ENCODE data around the gene MINDY3. TPM values are rescaled to one million over a fixed set of nuclear protein-coding genes. Genes with fewer than 3 reads are reported as not detected.
A peak's percentile ranks its signal among the peaks of the same experiment; 100 is the strongest.

The MINDY3 gene
- total and polyA plus RNA-seq, 5 experiments from 2014 or later, result 2.6 to 44.7 (median 4.7) TPM

DNA sequence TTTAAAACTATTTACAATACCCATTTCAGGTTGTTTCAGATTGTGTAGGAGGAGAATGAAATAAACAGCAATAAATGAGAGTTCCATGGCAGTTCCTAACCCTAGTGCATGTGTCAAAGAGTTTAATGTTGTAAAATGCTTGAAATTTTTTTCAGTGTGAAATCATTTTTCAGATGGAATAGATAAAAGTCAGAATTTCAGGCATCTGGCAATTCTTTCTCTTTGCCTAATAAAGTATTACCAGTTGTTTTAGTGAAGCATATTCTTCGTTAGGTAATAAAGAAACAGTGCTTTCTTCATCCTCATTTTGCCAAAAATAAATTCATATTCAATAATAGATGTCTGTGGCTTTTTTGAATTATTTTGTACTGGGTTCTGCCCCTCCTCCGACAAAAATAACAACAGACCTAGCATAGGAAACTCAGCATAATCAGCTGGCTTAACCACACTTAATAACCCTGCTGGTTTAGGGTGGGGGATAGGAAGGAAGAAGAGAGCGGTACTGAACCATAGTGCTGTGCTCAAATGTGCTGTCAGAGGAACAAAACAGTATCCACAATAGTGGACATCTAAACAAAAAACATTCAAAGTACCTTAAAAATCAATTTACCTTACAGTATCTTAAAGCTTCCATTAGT, 39.1 kb downstream of the MINDY3 start:
- Mint-ChIP-seq H3K4me1 (peaks cover 0 to 7% (median 5%) of the 10 kb centered on the region in 4 donors), H3K36me3 (peaks cover 19 to 80% (median 56%) of the 10 kb centered on the region in 3 donors), H3K27me3 (no peaks in the 10 kb centered on the region), H3K4me3 (no peak overlapping the region), H3K9me3 (no peaks in the 10 kb centered on the region), H3K27ac (no peak overlapping the region)
- ATAC-seq (no peak), DNase-seq (no peak)
- POLR2A ChIA-PET, result no interaction called here

DNA sequence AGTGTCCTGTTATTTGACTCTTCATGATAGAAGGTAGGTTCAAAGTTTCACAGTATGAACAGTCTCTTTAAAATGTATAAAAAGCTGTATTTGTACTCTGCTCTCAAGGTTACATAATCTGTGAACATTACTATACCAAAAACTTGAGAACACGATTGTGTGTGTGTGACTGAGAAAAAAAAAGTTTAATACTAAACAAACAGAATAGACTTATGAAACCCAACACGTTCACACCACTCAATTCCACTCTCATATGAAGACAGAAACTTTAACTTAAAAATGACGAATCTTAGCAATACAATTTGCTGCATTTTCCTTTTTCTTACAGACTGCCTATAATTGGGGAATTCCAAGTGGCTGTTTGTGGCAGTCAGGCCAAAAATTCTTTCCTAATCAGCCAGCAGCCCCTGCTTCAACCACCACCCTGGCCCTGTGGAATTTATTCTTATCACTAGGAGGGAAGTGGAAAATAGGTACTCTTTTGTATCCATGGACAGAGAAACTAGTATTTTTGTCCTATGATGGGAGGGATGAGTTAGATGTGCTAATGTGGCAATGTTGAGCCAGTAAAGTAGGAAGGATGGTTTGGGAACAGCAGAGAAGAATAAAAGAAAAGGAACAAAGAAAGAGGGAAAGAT, 42.8 kb downstream of the MINDY3 start:
- no peak for ATAC-seq

DNA sequence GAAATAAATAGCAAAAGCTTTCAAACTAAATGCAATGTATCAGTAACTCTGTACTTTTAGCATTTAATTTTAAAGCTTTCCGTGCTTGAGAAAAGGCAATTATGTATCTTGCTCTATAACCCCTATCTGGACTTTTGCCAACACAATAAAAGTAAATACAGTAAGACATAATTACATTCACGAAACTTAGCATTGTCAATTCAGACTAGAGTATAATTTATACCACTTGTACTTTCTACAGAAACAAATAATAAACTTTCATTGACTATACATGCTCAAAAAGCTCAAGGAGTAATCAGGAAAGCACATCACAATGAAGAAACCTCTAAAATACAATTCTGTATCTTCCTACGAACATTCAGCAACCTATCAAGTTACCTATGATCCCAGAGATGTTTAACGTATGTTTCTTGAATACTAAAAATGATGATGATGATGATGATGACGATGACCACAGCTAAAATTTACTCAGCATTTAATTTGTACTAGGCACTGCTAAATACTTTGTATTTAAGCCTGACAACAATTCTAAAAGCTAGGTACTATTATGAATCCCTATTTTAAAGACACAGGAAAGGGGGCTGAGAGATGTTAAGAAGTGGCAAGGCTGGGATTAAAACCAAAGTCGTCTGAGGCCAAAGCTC, 44.9 kb downstream of the MINDY3 start:
- DNase-seq (no peak), ATAC-seq (no peak)
- no peaks in the 10 kb centered on the region for H3K9me3 Mint-ChIP-seq
- POLR2A ChIA-PET, result no interaction called here
- peaks cover 8 to 83% (median 43%) of the 10 kb centered on the region in 3 donors for H3K36me3 Mint-ChIP-seq
- H3K4me3 Mint-ChIP-seq, result no peak overlapping the region
- no peaks in the 10 kb centered on the region for H3K27me3 Mint-ChIP-seq
- peaks cover 0 to 15% (median 8%) of the 10 kb centered on the region in 4 donors for H3K4me1 Mint-ChIP-seq
- H3K27ac Mint-ChIP-seq, result no peak overlapping the region

More for the DNA sequence above, 42.8 kb downstream of the MINDY3 start:
- Mint-ChIP-seq H3K9me3 (no peaks in the 10 kb centered on the region), H3K27ac (no peak overlapping the region), H3K4me1 (peaks cover 0 to 15% (median 11%) of the 10 kb centered on the region in 4 donors), H3K36me3 (peaks cover 16 to 86% (median 55%) of the 10 kb centered on the region in 3 donors), H3K4me3 (no peak overlapping the region), H3K27me3 (no peaks in the 10 kb centered on the region)
- POLR2A ChIA-PET, result no interaction called here
- no peak for DNase-seq

DNA sequence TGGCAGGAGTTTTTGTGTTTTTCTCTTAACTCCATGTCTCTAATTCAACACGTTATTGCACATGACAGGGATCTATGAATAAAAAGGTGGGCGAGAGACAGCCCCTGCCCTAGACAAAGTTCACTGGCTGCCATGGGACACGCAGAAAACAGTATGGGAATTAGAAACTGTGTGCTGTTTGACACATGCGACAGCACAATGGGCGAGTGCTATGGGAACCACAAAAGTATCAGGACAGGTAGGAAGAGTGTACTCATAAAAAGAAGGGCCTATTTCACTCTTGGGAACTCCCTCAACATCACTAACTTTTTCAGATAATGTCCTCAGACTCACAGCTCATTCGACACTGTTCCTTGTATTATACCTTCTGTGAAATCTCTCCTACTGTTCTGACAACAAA, 45.7 kb downstream of the MINDY3 start:
- Mint-ChIP-seq H3K27me3 (no peaks in the 10 kb centered on the region), H3K4me3 (no peak overlapping the region), H3K36me3 (peaks cover 5 to 78% (median 35%) of the 10 kb centered on the region in 3 donors), H3K27ac (no peak overlapping the region), H3K4me1 (peaks cover 0 to 15% (median 8%) of the 10 kb centered on the region in 4 donors), H3K9me3 (no peaks in the 10 kb centered on the region)
- POLR2A ChIA-PET, result no interaction called here
- no peak for DNase-seq
- no peak for ATAC-seq

DNA sequence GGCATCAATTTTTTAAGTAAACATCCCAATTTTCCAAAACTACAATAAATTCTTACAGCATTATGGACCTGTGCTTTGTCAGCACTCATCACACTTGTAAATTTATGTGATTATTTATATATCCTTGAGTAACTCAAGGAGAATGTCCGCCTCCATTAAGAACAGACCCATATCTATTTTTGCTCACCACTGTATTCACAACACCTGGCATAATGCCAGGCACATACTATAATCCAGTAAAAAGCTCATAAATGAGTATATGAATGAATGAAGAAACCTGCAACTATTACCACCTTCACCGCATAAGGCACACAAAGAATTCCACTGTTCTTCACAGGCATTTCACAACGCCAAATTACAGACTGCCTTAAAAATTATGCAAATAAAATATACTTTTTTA, 46.9 kb downstream of the MINDY3 start:
- H3K4me3 Mint-ChIP-seq, result no peak overlapping the region
- ATAC-seq (no peak), DNase-seq (no peak)
- H3K27ac Mint-ChIP-seq, result no peak overlapping the region
- H3K9me3 Mint-ChIP-seq, result no peaks in the 10 kb centered on the region
- no peaks in the 10 kb centered on the region for H3K27me3 Mint-ChIP-seq
- POLR2A ChIA-PET, result no interaction called here
- H3K36me3 Mint-ChIP-seq, result peaks cover 5 to 75% (median 24%) of the 10 kb centered on the region in 3 donors
- H3K4me1 Mint-ChIP-seq, result peaks cover 0 to 15% (median 7%) of the 10 kb centered on the region in 4 donors

DNA sequence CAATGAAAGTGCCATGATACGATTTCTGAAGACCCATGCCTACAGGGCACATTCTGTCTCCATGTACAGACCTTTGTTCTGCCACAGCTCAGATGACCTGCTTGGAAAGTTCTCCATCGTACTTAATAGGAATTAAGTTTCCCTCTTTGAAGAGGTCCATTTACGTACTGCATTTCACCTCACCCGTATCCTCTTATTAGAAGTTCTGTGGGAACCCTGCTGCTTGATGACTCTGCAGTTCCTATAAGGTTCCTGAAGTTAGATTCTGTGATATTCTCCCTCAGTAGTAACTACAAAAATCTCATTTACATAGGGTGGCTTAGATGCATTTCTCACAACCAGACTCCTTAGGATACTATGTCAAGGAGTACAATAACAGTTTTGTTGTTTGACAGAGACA, 50.9 kb downstream of the MINDY3 start:
- DNase-seq (no peak), ATAC-seq (no peak)
- Mint-ChIP-seq H3K9me3 (no peaks in the 10 kb centered on the region), H3K4me1 (peaks cover 0 to 9% (median 8%) of the 10 kb centered on the region in 4 donors), H3K27me3 (no peaks in the 10 kb centered on the region), H3K27ac (no peak overlapping the region), H3K4me3 (no peak overlapping the region), H3K36me3 (peaks cover 4 to 81% (median 36%) of the 10 kb centered on the region in 3 donors)
- POLR2A ChIA-PET, result no interaction called here

DNA sequence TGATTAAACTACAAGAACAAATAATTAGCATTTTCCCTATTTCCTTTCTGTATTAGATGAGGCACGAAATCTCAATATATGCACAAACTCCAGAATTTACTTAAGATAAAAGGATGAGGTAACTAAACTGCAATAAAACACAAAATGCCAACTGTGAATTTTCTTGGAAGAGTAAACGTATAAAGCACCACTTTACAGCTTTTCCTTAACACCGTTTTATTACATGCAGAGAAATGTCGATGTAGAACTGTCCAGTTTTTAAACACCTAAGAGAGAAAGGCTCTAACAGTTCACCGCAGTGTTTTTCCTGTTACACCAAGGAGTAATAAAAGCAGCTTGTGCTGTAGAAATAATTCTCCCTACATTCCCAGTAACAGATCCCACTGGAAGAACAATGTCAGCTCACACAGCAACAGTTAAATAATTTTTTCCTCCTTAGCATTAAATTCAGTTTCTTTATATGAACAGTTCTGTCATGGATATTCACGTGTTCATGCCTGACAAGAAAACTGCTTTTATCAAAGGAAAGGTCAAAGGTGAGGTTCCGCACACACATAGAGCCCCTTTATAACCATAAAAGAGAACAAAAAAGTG, 52.0 kb downstream of the MINDY3 start:
- Mint-ChIP-seq H3K9me3 (no peaks in the 10 kb centered on the region), H3K36me3 (peaks cover 8 to 79% (median 41%) of the 10 kb centered on the region in 3 donors), H3K4me1 (peaks cover 0 to 8% (median 7%) of the 10 kb centered on the region in 4 donors), H3K27ac (peak overlapping the region in 1 of 10 donors; percentile 58), H3K4me3 (no peak overlapping the region), H3K27me3 (no peaks in the 10 kb centered on the region)
- POLR2A ChIA-PET, result no interaction called here
- ATAC-seq, result no peak
- DNase-seq, result no peak

DNA sequence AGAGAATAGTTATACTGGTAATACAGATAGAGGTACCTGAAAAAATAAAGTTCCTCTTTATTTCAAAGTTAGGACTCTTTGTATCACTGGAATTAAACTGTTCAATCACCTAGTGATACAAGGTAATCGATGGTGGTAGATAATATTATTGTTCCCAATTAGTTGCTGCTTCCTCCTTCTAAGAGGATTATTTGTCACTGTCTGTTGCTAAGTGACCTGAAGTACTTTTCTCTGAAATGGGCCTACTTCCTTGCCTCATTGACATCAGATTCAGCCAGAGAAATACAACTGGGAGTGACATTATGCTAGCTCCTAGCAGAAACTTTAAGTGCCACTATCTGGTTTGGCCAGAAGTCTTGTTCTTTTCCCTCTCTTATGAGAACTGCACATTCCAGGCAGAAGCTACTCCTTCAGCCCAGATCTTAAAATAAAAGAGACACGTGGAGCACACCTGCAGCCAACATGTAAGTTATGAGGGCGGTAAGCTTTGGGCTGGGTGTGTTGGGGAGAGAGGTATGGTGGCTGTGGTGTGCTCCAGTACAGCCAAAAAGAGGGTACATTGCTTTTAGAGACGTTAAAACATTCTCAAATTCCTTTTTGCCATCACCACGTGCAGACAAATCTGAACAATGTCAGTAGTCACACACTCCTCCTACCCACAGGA, 54.8 kb downstream of the MINDY3 start:
- H3K36me3 Mint-ChIP-seq, result peaks cover 21 to 79% (median 60%) of the 10 kb centered on the region in 3 donors
- DNase-seq, result no peak
- POLR2A ChIA-PET, result no interaction called here
- no peaks in the 10 kb centered on the region for H3K27me3 Mint-ChIP-seq
- peaks cover 0 to 4% (median 3%) of the 10 kb centered on the region in 4 donors for H3K4me1 Mint-ChIP-seq
- no peak overlapping the region for H3K4me3 Mint-ChIP-seq
- H3K9me3 Mint-ChIP-seq, result peaks cover 0 to 9% (median 0%) of the 10 kb centered on the region in 9 donors
- H3K27ac Mint-ChIP-seq, result peak overlapping the region in 1 of 10 donors; percentile 19
- ATAC-seq, result no peak

DNA sequence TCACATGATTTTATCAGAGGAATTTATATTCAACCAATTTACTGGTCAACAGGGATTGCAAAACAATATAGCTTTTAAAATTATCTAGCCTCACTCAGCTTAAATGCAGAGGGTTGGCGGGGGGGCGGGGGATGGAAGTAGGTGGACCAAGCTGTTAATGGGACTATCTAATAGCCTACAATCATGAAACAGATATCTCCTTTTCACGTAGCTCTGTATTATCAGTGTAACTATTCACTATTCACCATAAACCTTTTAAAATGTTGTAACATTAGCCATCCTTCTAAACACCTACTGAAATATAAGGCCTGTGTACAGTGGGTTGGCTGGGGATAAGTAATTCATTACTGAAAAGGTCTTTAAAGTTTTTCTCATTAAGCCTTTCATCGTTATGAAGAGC, 56.2 kb downstream of the MINDY3 start:
- DNase-seq, result no peak
- Mint-ChIP-seq H3K36me3 (peaks cover 23 to 82% (median 66%) of the 10 kb centered on the region in 3 donors), H3K4me1 (peaks cover 0 to 10% (median 6%) of the 10 kb centered on the region in 4 donors)

DNA sequence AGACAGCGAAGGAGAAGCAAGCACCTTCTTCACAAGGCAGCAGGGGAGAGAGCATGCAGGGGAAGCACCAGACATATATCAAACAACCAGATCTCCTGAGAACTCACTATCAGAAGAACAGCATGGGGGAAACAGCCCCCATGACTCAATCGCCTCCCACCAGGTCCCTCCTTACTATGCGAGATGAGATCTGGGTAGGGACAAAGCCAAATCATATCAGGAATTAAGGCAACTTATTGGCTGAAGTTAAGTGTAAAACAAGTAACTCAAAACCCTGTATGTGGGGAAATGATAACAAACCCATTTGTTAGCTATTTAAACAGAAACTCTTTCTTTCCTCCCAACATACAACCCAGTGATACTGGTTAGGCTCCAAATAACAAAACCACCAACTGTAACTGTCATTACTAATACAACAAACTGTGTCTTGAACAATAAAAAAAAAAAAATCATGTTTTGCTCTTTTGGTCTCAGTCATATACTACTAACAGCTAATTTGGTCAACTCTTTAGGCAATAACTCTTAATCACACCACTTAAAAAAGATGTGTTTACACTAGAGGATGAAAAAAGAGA, 57.8 kb downstream of the MINDY3 start:
- no peaks in the 10 kb centered on the region for H3K27me3 Mint-ChIP-seq
- H3K27ac Mint-ChIP-seq, result no peak overlapping the region
- no peak overlapping the region for H3K4me3 Mint-ChIP-seq
- POLR2A ChIA-PET, result no interaction called here
- DNase-seq (no peak), ATAC-seq (no peak)
- H3K4me1 Mint-ChIP-seq, result peaks cover 0 to 10% (median 6%) of the 10 kb centered on the region in 4 donors
- peaks cover 23 to 73% (median 62%) of the 10 kb centered on the region in 3 donors for H3K36me3 Mint-ChIP-seq
- H3K9me3 Mint-ChIP-seq, result peaks cover 0 to 9% (median 0%) of the 10 kb centered on the region in 9 donors

More for the DNA sequence above, 56.2 kb downstream of the MINDY3 start:
- POLR2A ChIA-PET, result no interaction called here
- H3K9me3 Mint-ChIP-seq, result peaks cover 0 to 9% (median 0%) of the 10 kb centered on the region in 9 donors
- H3K27ac Mint-ChIP-seq, result no peak overlapping the region
- ATAC-seq, result no peak
- no peaks in the 10 kb centered on the region for H3K27me3 Mint-ChIP-seq
- H3K4me3 Mint-ChIP-seq, result no peak overlapping the region

DNA sequence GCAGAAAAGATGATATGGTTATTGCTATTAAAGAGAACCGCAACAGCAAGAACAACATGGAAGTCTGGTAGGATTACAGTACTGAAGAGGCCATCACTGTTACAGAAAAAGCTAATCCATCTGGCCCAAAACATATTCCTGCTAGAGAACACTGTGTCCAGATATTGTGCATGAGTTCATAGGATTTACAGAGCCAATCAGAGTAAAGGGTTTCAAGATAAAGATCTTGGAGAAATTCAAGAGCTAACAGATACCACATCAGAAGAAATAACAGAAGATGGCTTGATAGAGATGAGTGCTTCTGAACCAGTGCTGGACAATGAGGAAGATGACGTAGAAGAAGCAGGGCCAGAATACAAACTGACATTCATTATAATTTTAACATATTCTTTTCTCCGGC, 58.7 kb downstream of the MINDY3 start:
- Mint-ChIP-seq H3K27ac (no peak overlapping the region), H3K27me3 (no peaks in the 10 kb centered on the region), H3K9me3 (peaks cover 0 to 9% (median 0%) of the 10 kb centered on the region in 9 donors), H3K36me3 (peaks cover 18 to 71% (median 54%) of the 10 kb centered on the region in 3 donors), H3K4me1 (peaks cover 0 to 10% (median 6%) of the 10 kb centered on the region in 4 donors), H3K4me3 (no peak overlapping the region)
- no peak for ATAC-seq
- DNase-seq, result no peak
- POLR2A ChIA-PET, result no interaction called here

DNA sequence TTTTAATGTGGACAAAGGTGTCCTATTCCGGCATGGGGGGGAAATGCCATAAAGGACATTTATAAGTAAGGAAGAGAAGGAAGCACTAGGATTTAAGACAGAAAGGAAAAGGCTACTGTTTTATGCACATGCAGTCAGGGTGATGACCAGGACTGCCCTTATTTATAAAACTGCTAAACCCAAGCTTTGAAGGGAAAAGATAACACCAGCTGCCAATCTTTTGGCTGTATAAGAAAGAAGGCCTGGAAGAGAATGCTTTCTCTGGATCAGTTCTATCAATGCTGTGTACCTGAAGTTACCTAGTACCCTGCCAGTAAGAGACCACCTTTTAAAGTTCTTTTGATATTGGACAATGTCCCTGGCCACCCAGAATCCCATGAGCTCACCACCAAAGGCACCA, 59.2 kb downstream of the MINDY3 start:
- no peak overlapping the region for H3K27ac Mint-ChIP-seq
- DNase-seq (no peak), ATAC-seq (no peak)
- peaks cover 0 to 10% (median 6%) of the 10 kb centered on the region in 4 donors for H3K4me1 Mint-ChIP-seq
- POLR2A ChIA-PET, result no interaction called here
- H3K4me3 Mint-ChIP-seq, result no peak overlapping the region
- H3K27me3 Mint-ChIP-seq, result no peaks in the 10 kb centered on the region
- peaks cover 0 to 9% (median 0%) of the 10 kb centered on the region in 9 donors for H3K9me3 Mint-ChIP-seq
- H3K36me3 Mint-ChIP-seq, result peaks cover 18 to 71% (median 49%) of the 10 kb centered on the region in 3 donors
